HG03060 (cell line): ENCODE measurements around the gene USP2.
"Not testable (repeated sequence)": the region's sequence is repeated elsewhere in the genome, so short reads cannot be mapped to it uniquely, and the experiment has no call there.

Experiments used
- ATAC-seq: cut with Tn5 transposase; IDR thresholded peaks from one replicate; pipeline ENCODE4 v1.9.1; 2021; ENCODE audit warnings: low read depth, moderate number of reproducible peaks; ENCODE audit not compliant: unreplicated experiment

The USP2 gene

DNA sequence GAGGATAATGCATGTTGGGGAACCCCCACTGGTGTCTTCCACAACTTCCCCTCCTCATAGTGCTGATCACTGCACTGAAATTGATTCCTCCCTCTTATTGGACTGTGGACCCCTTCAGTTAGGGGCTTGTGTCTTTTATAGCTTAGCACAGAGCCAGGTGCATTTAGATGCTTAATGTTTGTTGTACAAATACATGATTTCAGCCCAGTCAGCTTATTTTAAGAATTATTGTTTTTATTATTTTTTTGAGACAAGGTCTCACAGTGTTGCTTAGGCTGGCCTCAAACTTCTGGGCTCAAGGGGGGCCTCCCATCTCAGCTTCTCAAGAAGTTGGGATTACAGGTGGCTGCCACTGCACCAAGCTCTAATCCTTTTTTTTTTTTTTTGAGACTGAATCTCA is 33.2 kb upstream of the USP2 start:
- ATAC-seq, result no peak

DNA sequence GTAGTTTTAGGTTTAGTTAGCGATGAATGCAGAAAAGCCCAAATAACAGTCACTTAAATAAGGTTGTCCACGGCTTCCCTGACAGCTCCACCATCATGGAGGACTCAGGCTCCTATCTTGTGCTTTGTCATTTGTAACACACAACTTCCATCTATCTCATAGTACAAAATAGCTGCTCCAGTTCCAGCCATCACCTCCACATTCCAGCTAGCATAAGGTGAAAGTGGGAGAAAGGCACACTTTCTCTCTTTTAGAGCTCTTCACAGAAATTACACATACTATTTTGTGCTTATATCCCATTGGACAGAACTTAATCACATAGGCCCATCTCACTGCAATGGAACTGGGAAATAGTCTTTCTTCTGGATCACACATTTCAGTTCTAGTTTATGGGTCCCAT is 32.8 kb upstream of the USP2 start:
- ATAC-seq, result no peak

DNA sequence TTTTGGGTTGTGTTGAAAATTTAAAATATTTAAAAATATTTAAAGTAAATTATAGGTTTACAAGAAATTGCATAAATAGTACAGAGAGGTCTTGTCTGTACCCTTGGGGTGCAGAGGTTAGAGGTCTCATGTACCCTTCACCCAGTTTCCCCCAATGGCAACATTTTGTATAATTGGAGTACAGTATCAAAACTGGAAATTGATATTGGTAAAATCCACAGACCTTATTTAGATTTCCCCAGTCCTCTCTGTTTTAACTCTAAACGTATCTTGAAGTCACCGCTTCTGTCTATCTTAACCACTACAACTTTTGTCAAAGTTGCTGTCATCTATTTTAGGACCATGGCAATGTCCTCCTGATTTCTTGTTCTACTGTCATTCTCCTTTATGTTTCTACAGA is 30.6 kb upstream of the USP2 start:
- no peak for ATAC-seq

GRCh38 chr11:119410501-119410900 is 29.0 kb upstream of the USP2 start:
- ATAC-seq, result no peak

DNA sequence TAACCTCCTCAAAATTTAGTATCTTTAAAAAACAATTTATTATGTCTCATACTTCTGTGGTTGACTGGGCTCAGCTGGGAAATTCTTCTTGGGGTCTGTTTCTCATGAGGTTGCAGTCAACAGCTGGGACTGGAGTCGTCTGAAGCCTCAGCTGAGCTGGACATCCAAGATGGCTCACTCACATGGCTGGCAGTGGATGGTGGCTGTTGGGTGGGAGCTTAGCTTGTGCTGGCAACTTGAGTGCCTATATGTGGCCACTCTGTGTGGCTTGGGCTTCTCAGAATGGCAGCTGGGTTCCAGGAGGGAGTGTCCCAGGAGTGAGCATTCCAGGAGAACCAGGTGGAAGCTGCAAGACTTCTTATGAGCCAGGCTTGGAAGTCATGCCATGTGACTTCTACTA is 28.2 kb upstream of the USP2 start:
- no peak for ATAC-seq

DNA sequence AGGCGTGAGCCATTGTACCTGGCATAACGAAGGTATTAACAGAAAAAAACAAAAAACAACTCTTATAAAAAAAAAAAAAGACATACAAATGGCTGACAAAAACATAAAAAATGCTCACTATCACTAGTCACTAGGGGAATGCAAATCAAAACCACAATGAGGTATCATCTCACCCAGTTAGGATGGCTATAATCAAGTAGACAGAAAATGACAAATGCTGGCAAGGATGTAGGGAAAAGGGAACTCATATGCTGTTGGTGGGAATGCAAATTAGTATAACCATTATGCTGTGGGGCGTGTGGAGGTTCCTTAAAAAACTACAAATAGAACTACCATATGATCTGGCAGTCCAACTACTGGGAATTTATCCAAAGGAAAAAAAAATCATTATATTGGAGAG is 24.5 kb upstream of the USP2 start:
- no peak for ATAC-seq

- ATAC-seq, result not testable (repeated sequence)
Measured at GRCh38 chr11:119405448-119405847, 24.0 kb upstream of the USP2 start.

DNA sequence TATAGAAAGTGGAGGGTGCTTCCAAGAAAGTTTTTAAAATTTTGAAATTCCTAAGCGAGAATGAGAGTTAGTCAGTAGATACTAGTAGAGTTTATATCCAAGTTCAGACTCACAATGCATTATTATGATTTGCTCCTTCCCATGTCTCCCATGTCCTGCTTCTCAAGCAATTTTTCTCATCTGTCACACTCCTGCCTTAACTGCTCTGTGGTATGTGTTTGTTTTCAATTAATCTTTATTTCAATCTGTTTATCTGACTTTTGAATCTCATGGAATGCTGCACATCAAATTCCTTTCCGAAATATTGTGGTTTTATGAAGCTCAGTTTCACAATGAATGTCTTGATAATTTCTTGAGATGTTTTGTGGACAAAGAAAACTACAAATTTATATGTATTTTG is 23.4 kb upstream of the USP2 start:
- no peak for ATAC-seq

GRCh38 chr11:119403021-119403420 is 21.5 kb upstream of the USP2 start:
- no peak for ATAC-seq

GRCh38 chr11:119402470-119402869 is 21.0 kb upstream of the USP2 start:
- ATAC-seq, result no peak

DNA sequence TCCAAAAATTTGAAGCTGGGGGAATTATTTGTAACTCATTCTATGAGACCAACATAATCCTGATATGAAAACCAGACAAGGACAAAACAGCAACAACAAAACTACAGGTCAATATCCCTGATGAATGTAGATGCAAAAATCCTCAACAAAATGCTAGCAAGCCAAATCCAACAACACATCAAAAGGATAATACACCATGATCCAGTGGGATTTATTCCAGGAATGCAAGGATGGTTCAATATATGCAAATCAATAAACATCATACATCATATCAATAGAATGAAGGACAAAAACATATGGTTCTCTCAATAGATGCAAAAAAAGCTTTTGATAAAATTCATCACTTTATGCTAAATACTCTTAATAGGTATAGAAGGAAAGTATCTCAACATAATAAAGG is 19.4 kb upstream of the USP2 start:
- no peak for ATAC-seq

- ATAC-seq, result no peak
Measured at GRCh38 chr11:119397740-119398139, 16.2 kb upstream of the USP2 start.

GRCh38 chr11:119396835-119397234 is 15.3 kb upstream of the USP2 start:
- ATAC-seq, result no peak

DNA sequence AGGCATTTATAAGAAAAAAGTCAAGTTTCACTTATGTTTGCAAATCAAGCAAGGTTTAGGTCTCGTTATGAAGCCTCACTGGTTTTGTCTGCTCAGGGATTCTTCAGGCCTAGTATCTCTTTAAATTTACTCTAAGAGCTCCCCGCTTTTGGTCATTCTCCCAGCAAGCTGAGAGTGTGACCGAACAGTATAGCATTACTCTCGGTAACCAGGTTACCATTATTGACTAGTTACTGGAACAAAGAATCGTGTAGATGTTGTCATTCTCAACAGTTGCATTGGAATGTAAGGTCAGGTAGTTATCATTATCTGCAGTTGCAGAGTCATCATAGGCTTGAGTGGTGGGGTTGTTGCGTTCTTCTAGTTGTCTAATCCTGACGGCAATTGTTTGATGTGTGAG is 9.8 kb upstream of the USP2 start:
- no peak for ATAC-seq

DNA sequence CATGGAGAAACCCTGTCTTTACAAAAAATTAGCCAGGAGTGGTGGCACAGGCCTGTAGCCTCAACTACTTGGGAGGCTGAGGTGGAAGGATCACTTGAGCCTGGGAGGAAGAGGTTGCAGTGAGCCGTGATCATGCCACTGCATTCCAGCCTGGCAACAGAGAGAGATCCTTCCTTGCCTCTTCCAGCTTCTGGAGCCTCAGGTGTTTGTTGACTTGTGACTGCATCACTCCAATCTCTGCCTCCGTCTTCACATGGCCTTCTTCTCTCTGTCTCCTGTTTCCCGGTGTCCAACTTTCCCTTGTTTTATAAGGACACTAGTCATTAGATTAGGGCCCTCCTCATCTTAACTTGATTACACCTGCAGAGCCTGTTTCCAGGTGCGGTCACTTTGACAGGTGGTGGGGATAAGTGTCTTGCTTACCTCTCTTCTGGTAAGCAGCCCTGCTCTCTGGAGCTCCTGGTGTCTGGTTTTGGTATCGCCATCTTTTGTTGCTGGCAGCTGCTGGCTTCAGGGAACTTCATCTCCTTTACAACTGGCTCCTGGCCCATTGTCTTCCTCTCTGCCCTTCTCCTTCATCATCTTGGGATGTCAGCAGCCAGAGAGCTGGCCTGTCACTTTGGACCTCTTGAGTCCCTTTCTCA is 8.2 kb upstream of the USP2 start:
- ATAC-seq, result no peak

GRCh38 chr11:119388103-119388502 is 6.6 kb upstream of the USP2 start:
- ATAC-seq, result no peak

DNA sequence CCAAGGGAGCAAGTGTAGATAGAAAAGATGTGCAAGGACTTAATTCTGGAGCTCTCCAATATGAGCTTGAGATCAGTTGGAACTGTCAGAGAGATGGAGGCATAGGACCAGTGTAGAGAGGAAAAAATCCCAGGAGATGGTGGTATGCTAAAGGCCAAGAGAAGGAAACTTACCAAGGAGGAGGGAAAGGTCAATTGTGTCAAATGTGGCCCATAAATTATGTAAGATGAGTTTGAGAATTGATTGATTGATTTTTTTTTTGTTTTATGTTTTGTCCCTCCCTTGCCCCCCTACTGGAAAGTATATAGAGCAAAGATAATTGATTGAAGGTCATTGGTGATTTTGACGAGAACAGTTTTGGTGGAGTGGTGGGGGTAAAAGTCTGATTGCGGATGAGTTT is 2.8 kb upstream of the USP2 start:
- no peak for ATAC-seq

GRCh38 chr11:119382513-119382912 is 1.0 kb upstream of the USP2 start:
- ATAC-seq, result not testable (repeated sequence)

- no peak for ATAC-seq
Measured at GRCh38 chr11:119382101-119382500, 611 bp upstream of the USP2 start.

DNA sequence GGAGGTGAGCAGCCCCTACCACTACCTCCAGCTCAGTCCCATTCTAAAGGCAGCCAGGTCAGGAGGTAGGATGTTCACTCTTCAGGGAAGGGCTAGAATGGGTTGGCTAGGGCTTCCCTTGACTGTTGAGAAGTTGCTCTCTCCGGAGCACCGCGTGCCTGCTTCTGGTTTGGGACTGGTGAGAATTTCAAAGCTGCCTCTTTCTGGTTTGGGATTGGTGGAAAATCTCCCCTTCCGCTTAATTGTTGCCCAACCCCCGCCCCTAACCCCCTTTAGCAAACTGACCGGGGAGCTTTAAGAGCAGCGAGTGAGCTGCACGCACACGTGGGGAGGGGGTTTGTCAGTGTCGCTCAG is 686 bp downstream of the USP2 start:
- ATAC-seq, result no peak

DNA sequence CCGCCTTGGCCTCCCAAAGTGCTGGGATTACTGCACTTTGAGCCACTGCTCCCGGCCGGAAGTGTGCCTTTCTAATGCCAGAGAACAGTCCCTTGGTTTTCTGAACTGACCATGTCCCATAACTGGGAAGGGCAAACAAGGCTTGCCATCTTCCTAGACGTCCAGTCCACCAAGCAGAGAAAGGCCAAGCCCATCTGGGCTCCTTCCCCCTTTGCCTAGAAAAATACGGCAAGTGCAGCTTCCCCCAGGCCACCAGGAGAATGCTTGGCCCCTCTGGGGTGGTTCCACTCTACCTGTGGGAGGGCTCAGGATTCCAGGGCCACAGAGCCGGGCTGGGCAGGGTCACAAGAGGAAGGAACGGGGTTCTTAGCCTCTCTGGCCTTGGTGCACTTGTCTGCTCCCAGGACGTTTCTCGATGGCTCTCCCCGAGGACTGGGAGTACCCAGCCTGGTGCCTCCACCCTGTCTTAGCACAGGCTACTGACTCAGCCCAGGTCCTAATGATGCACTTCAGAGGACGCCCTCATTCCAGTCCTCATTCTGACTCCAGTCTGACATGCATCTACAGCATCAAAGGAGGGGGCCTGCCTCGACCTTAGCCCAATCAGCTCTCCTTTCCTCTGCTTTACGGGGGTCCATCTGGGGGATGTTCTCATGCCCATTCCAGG is 1.2 kb downstream of the USP2 start:
- no peak for ATAC-seq

DNA sequence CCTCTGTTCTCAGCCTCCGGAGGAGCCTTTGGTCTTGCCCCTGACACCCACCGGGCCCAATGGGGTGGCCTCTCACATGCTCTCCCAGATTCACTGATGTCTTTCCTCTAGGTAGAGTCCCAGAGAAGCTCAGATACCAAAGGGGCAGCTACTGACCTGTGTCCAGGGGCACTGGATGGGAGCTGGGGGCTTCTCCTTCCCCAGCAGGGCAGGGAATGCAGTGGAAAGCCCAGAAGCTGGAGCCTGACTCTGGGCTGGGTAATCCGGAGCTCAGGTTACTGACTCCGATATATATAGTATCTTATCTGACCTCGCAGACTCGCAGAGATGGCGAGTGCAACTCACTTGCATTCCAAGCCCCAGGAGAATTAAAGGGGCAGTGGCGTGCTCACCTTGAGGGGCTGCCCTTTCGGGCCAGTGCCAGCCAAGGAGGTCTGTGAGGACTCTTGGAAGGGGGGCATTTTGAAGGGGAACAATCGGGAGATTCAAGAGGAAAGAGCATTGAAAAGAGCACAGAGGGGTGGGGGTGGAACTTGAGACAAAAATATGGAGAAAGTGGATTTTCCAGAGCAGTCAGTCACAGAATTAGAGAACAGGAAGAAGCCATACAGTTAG is 2.5 kb downstream of the USP2 start:
- ATAC-seq, result no peak
